Gastroesophageal sphincter (tissue), 4 donors: ENCODE measurements around the gene KIAA0930. TPM values are rescaled to one million over a fixed set of nuclear protein-coding genes. Genes with fewer than 3 reads are reported as not detected.

Experiments
- ATAC-seq: fragments of 150-250 bp; one replicate; pipeline ENCODE4 v1.9.1; 2016; ENCODE audit warnings: mild to moderate bottlenecking, moderate library complexity
- H3K27ac ChIP-seq, 4 donors: fragments of 200-600 bp; sonication (generic) in 3 of 4; 1 replicate in 3 of 4; 2 replicates in 1 of 4; pipeline ENCODE4 v1.5.1; 2016 to 2019
- H3K27me3 ChIP-seq: fragments of 200-600 bp; sonication (generic); one replicate; pipeline ENCODE4 v1.5.1; 2019
- H3K36me3 ChIP-seq, 2 donors: fragments of 200-600 bp; sonication (generic); one replicate each; pipeline ENCODE4 v1.5.1; 2019; ENCODE audit warnings: control low read depth in 1 of 2
- H3K4me1 ChIP-seq, 3 donors: fragments of 200-600 bp; sonication (generic); 1 replicate in 2 of 3; 2 replicates in 1 of 3; pipeline ENCODE4 v1.5.1; 2016 to 2019; ENCODE audit warnings: control low read depth in 2 of 3
- H3K4me3 ChIP-seq, 2 donors: fragments of 200-600 bp; sonication (generic); one replicate each; pipeline ENCODE4 v1.5.1; 2019; ENCODE audit warnings: mild to moderate bottlenecking in 1 of 2, moderate library complexity in 1 of 2
- H3K9me3 ChIP-seq, 3 donors: fragments of 200-600 bp; sonication (generic); one replicate each; pipeline ENCODE4 v1.5.1; 2017 to 2019; ENCODE audit warnings: control low read depth in 2 of 3
- CTCF ChIP-seq, 4 experiments: fragments of 200-600 bp in 2 of 4; fragments of 450-650 bp in 2 of 4; sonication (generic) in 1 of 4; IDR thresholded peaks; one replicate each; pipeline ENCODE4 v1.5.1; 2017 to 2019; ENCODE audit warnings: antibody characterized with exemption in 4 of 4, mild to moderate bottlenecking in 2 of 4, moderate library complexity in 2 of 4
- EP300 ChIP-seq: sonication (generic); formaldehyde crosslinking; IDR thresholded peaks from one replicate; pipeline ENCODE4 v1.6.1; 2017; ENCODE audit warnings: antibody characterized with exemption, mild to moderate bottlenecking
- POLR2A ChIP-seq, 2 donors: fragments of 450-650 bp; IDR thresholded peaks; one replicate each; pipeline ENCODE4 v1.6.1; 2017; ENCODE audit warnings: antibody characterized with exemption in 2 of 2, mild to moderate bottlenecking in 2 of 2, moderate library complexity in 1 of 2
- POLR2AphosphoS5 ChIP-seq: sonication (generic); formaldehyde crosslinking; IDR thresholded peaks from one replicate; pipeline ENCODE4 v1.6.1; 2017; ENCODE audit warnings: antibody characterized with exemption
- WGBS, 2 donors: methylation state at CpG; one replicate each; pipeline ENCODE4 v1.1.5; 2018; ENCODE audit warnings: low coverage in 1 of 2; 5-methylcytosine and 5-hydroxymethylcytosine counted together
- total RNA-seq, 4 donors: library from RNA; depleted of rRNA; stranded (reverse); fragments of >200 nt; gene quantifications; one replicate each; pipeline ENCODE4 v1.1.0, GENCODE V29; 2016

KIAA0930 gene
- total RNA-seq: 10 to 100 TPM; 26.1 to 54.2 (median 37.3) TPM

GRCh38 chr22:45240810-45241631 is at the start of gene KIAA0930:
Gene KIAA0930 (minus strand): TSS chr22:45240894. CDS start chr22:45240703, 191 bp downstream.
- no peaks in the 10 kb centered on the region for H3K9me3 ChIP-seq
- no peaks in the 10 kb centered on the region for H3K27me3 ChIP-seq
- peaks cover 0 to 27% of the 10 kb centered on the region in 2 donors for H3K36me3 ChIP-seq
- TF ChIP-seq EP300: no peak
- TF ChIP-seq POLR2A (IDR thresholded peaks at IDR 0.05): no peak
- no peak for TF ChIP-seq CTCF (IDR thresholded peaks at IDR 0.05)
- TF ChIP-seq POLR2AphosphoS5: no peak
- ATAC-seq: peak; percentile 75
- H3K27ac ChIP-seq: peak within 1 kb of the TSS; percentile 7 to 87 (median 79)
- 15 to 52% methylated on average over 3 to 4 of the region's 66 CpGs for WGBS, 2 donors
- H3K4me3 ChIP-seq: peak within 1 kb of the TSS; percentile 55 to 78
- peaks cover 0 to 46% (median 14%) of the 10 kb centered on the region in 3 donors for H3K4me1 ChIP-seq

GRCh38 chr22:45286854-45287551 is 46.3 kb upstream of the KIAA0930 start:
- Histone ChIP-seq H3K27ac (no peak overlapping the region), H3K9me3 (no peaks in the 10 kb centered on the region), H3K4me3 (no peak overlapping the region), H3K27me3 (peaks cover 28% of the 10 kb centered on the region), H3K4me1 (peaks cover 0 to 24% (median 9%) of the 10 kb centered on the region in 3 donors), H3K36me3 (no peaks in the 10 kb centered on the region)
- TF ChIP-seq EP300 (no peak), POLR2AphosphoS5 (no peak), POLR2A (IDR thresholded peaks at IDR 0.05) (no peak), CTCF (IDR thresholded peaks at IDR 0.05) (no peak)
- 60 to 90% methylated on average over 1 to 2 of the region's 12 CpGs for WGBS, 2 donors
- no peak for ATAC-seq

- TF ChIP-seq POLR2AphosphoS5 (no peak), POLR2A (IDR thresholded peaks at IDR 0.05) (no peak), EP300 (no peak), CTCF (IDR thresholded peaks at IDR 0.05) (no peak)
- Histone ChIP-seq H3K4me1 (peaks cover 0 to 27% (median 9%) of the 10 kb centered on the region in 3 donors), H3K9me3 (no peaks in the 10 kb centered on the region), H3K27me3 (peaks cover 26% of the 10 kb centered on the region), H3K36me3 (no peaks in the 10 kb centered on the region), H3K4me3 (peak overlapping the region in 1 of 2 donors; percentile 46), H3K27ac (no peak overlapping the region)
- ATAC-seq: peak; percentile 2
- WGBS, 2 donors: 41 to 58% methylated on average over 5 to 11 of the region's 16 CpGs
These were observed 44.8 kb upstream of the KIAA0930 start for GRCh38 chr22:45285263-45286058.

GRCh38 chr22:45284705-45285262 is 44.1 kb upstream of the KIAA0930 start, which contains the start of gene UPK3A:
Gene UPK3A (plus strand): TSS chr22:45284949. CDS start chr22:45285014, 65 bp downstream.
- Histone ChIP-seq H3K4me1 (peaks cover 0 to 34% (median 12%) of the 10 kb centered on the region in 3 donors), H3K36me3 (no peaks in the 10 kb centered on the region), H3K4me3 (peak within 1 kb of the TSS in 1 of 2 donors; percentile 46), H3K27me3 (peaks cover 20% of the 10 kb centered on the region), H3K9me3 (no peaks in the 10 kb centered on the region), H3K27ac (no peak within 1 kb of the TSS)
- 40% methylated on average over 1 of the region's 46 CpGs; no CpG with 5 or more reads in 1 of the 2 donors for WGBS, 2 donors
- TF ChIP-seq POLR2AphosphoS5: no peak
- ATAC-seq: peak; percentile 78

GRCh38 chr22:45281010-45281409 is 40.3 kb upstream of the KIAA0930 start:
- no peak overlapping the region for H3K4me3 ChIP-seq
- ATAC-seq: no peak
- no peaks in the 10 kb centered on the region for H3K9me3 ChIP-seq
- H3K27me3 ChIP-seq: peaks cover 14% of the 10 kb centered on the region
- H3K4me1 ChIP-seq: peaks cover 0 to 44% (median 21%) of the 10 kb centered on the region in 3 donors
- H3K36me3 ChIP-seq: no peaks in the 10 kb centered on the region
- WGBS, 2 donors: 70 to 100% methylated on average over 2 to 3 of the region's 3 CpGs
- TF ChIP-seq CTCF (IDR thresholded peaks at IDR 0.05): no peak
- no peak for TF ChIP-seq POLR2AphosphoS5
- no peak for TF ChIP-seq POLR2A (IDR thresholded peaks at IDR 0.05)
- TF ChIP-seq EP300: no peak
- H3K27ac ChIP-seq: peak overlapping the region in 1 of 4 donors; percentile 69
